Measurements from ENCODE around the gene ATG7.

- TF ChIP-seq CTCF (conservative IDR thresholded peaks at IDR 0.05; ENCODE audit: low read length) (no peak), EZH2phosphoT487 (IDR thresholded peaks at IDR 0.05; ENCODE audit: borderline replicate concordance, low read depth, low read length) (no peak)
These were observed 91.5 kb downstream of the ATG7 start for GRCh38 chr3:11363715-11364114.

All from OCI-LY7 (cell line).